Panc1 (cell line): ENCODE measurements around the gene CPOX. TPM values are rescaled to one million over a fixed set of nuclear protein-coding genes. Genes with fewer than 3 reads are reported as not detected.

Source experiments
- ATAC-seq: fragments of 200-7000 bp; cut with Tn5 transposase; 2 replicates; pipeline ENCODE4 v1.9.1; 2020; ENCODE audit warnings: mild to moderate bottlenecking, moderate library complexity
- BruUV-seq: library from RNA; stranded (reverse); fragments of 400-500 nt; replicated peaks from 2 replicates; lab custom pipeline; 2021; lab: Mats Ljungman, UMichigan
- CTCF ChIA-PET: fragments of 300-600 bp; sonication (Branson Sonifier 250); formaldehyde crosslinking; loops from one replicate; lab custom pipeline; 2022; ENCODE audit warnings: antibody characterized with exemption; lab: Charles Lee
- POLR2A ChIA-PET: fragments of 300-600 bp; sonication (Branson Sonifier 250); formaldehyde crosslinking; loops from one replicate; lab custom pipeline; 2022; ENCODE audit warnings: antibody characterized with exemption; lab: Charles Lee
- DNase-seq: peaks from one replicate; pipeline ENCODE4 v3.0.0-alpha.2; 2010; ENCODE audit warnings: low read depth, low spot score
- H3K27ac ChIP-seq: 2 replicates; pipeline ENCODE4 v1.5.1; 2011; ENCODE audit warnings: mild to moderate bottlenecking, low read length, inconsistent platforms
- H3K27me3 ChIP-seq: fragments of 200-500 bp; sonication (Bioruptor generic); 2 replicates; pipeline ENCODE4 v1.6.0; 2014; ENCODE audit warnings: low read length, inconsistent platforms; ENCODE audit not compliant: control insufficient read depth, insufficient read depth
- H3K36me3 ChIP-seq: fragments of 200-500 bp; sonication (Bioruptor generic); 2 replicates; pipeline ENCODE4 v1.5.1; 2014; ENCODE audit warnings: inconsistent platforms, mild to moderate bottlenecking, low read length, moderate library complexity; ENCODE audit not compliant: control insufficient read depth, insufficient read depth
- H3K4me1 ChIP-seq: 2 replicates; pipeline ENCODE4 v1.5.1; 2011; ENCODE audit warnings: inconsistent platforms, mild to moderate bottlenecking, low read length, moderate library complexity; ENCODE audit not compliant: control insufficient read depth, insufficient read depth
- H3K4me3 ChIP-seq, 2 experiments: 2 replicates each; pipeline ENCODE4 v1.5.1; 2011 to 2012; ENCODE audit warnings: low read depth in 2 of 2, low read length in 2 of 2, mild to moderate bottlenecking in 2 of 2, inconsistent platforms in 1 of 2, moderate library complexity in 1 of 2
- H3K9me3 ChIP-seq: fragments of 200-500 bp; sonication (Bioruptor generic); 2 replicates; pipeline ENCODE4 v1.5.1; 2014; ENCODE audit warnings: low read depth, mild to moderate bottlenecking, inconsistent platforms, low read length, moderate library complexity; ENCODE audit not compliant: control insufficient read depth, insufficient read depth
- CTCF ChIP-seq: fragments of 450-650 bp; IDR thresholded peaks from 2 replicates; pipeline ENCODE4 v1.5.1; 2017; ENCODE audit warnings: mild to moderate bottlenecking
- POLR2AphosphoS5 ChIP-seq: IDR thresholded peaks from 2 replicates; pipeline ENCODE4 v1.6.1; 2012; ENCODE audit warnings: mild to moderate bottlenecking, low read depth, low read length, moderate library complexity
- SIN3A ChIP-seq: IDR thresholded peaks from 2 replicates; pipeline ENCODE4 v1.6.1; 2012; ENCODE audit warnings: low read depth, mild to moderate bottlenecking, low read length, moderate library complexity, borderline replicate concordance; ENCODE audit not compliant: insufficient read depth
- TCF7L2 ChIP-seq: IDR thresholded peaks from 2 replicates; pipeline ENCODE4 v1.6.1; 2011; ENCODE audit warnings: mild to moderate bottlenecking, low read depth, low read length, inconsistent platforms
- in situ Hi-C: cut with HindIII; loops from 2 replicates; pipeline ENCODE4 v1.10.0; 2016; ENCODE audit warnings: low sequenced_read_pairs, low pct_unique_long_range_greater_than_20kb
- intact Hi-C: fragments of 100-400 bp; cut with micrococcal nuclease; formaldehyde crosslinking; loops from one replicate; pipeline ENCODE4 v1.10.0; 2022; ENCODE audit not compliant: unreplicated experiment
- total RNA-seq: library from RNA; stranded (reverse); gene quantifications from one replicate; pipeline ENCODE4 v1.2.1, GENCODE V29; 2021; ENCODE audit not compliant: unreplicated experiment
- TF ChIP-seq, protein P1 (sequence below), 2 experiments: IDR thresholded peaks; 2 replicates each; pipeline ENCODE4 v1.6.1; 2011 to 2012; ENCODE audit warnings: low read depth in 2 of 2, control low read depth in 1 of 2, low read length in 1 of 2, mild to moderate bottlenecking in 1 of 2, moderate library complexity in 1 of 2; ENCODE audit not compliant: insufficient read depth in 1 of 2

Gene CPOX
- total RNA-seq, 1 experiment from 2014 or later: 14.7 TPM

GRCh38 chr3:98592345-98592935 is 971 bp downstream of the CPOX start:
- CTCF ChIA-PET: no interaction called here

GRCh38 chr3:98589331-98590036 is 3.9 kb downstream of the CPOX start:
- intact Hi-C loops: no loop called here
- Histone ChIP-seq H3K4me3 (no peak overlapping the region), H3K27ac (no peak overlapping the region), H3K27me3 (no peaks in the 10 kb centered on the region), H3K9me3 (no peaks in the 10 kb centered on the region), H3K4me1 (peaks cover 5% of the 10 kb centered on the region), H3K36me3 (peaks cover 10% of the 10 kb centered on the region; the same call in 1 of the 2 replicates)
- POLR2A ChIA-PET: no interaction called here
- BruUV-seq: no TSS peak
- DNase-seq (no peak), ATAC-seq (no peak)
- CTCF ChIA-PET: no interaction called here
- in situ Hi-C loops: no loop called here
- TF ChIP-seq POLR2AphosphoS5 (no peak), CTCF (no peak), SIN3A (no peak), TCF7L2 (no peak)
- TF ChIP-seq, protein P1, sequence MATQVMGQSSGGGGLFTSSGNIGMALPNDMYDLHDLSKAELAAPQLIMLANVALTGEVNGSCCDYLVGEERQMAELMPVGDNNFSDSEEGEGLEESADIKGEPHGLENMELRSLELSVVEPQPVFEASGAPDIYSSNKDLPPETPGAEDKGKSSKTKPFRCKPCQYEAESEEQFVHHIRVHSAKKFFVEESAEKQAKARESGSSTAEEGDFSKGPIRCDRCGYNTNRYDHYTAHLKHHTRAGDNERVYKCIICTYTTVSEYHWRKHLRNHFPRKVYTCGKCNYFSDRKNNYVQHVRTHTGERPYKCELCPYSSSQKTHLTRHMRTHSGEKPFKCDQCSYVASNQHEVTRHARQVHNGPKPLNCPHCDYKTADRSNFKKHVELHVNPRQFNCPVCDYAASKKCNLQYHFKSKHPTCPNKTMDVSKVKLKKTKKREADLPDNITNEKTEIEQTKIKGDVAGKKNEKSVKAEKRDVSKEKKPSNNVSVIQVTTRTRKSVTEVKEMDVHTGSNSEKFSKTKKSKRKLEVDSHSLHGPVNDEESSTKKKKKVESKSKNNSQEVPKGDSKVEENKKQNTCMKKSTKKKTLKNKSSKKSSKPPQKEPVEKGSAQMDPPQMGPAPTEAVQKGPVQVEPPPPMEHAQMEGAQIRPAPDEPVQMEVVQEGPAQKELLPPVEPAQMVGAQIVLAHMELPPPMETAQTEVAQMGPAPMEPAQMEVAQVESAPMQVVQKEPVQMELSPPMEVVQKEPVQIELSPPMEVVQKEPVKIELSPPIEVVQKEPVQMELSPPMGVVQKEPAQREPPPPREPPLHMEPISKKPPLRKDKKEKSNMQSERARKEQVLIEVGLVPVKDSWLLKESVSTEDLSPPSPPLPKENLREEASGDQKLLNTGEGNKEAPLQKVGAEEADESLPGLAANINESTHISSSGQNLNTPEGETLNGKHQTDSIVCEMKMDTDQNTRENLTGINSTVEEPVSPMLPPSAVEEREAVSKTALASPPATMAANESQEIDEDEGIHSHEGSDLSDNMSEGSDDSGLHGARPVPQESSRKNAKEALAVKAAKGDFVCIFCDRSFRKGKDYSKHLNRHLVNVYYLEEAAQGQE (IDR thresholded peaks at IDR 0.05; ENCODE audit: insufficient read depth in 1 of 2, low read depth in 2 of 2, low read length in 1 of 2): no peak

More at GRCh38 chr3:98592345-98592935, 971 bp downstream of the CPOX start:
- DNase-seq: no peak
- no peaks in the 10 kb centered on the region for H3K27me3 ChIP-seq
- peaks cover 5% of the 10 kb centered on the region for H3K4me1 ChIP-seq
- intact Hi-C loops (no loop called here), in situ Hi-C loops (no loop called here)
- BruUV-seq: no TSS peak
- TF ChIP-seq TCF7L2 (no peak), POLR2AphosphoS5 (no peak), SIN3A (no peak), CTCF (no peak)
- TF ChIP-seq, protein P1 (IDR thresholded peaks at IDR 0.05; ENCODE audit: insufficient read depth in 1 of 2, low read depth in 2 of 2, low read length in 1 of 2): no peak
- H3K4me3 ChIP-seq: peak overlapping the region; percentile 74 to 88
- no peak for ATAC-seq
- H3K36me3 ChIP-seq: peaks cover 10% of the 10 kb centered on the region; the same call in 1 of the 2 replicates
- H3K27ac ChIP-seq: peak overlapping the region; percentile 35; the same call in 1 of the 2 replicates
- POLR2A ChIA-PET: no interaction called here
- no peaks in the 10 kb centered on the region for H3K9me3 ChIP-seq
